Measurements from ENCODE around the gene TAOK3.

Gene TAOK3

GRCh38 chr12:118185602-118186397 lies 186.9 kb downstream of the TAOK3 start:
- ChIA-PET CTCF (interaction anchor here (1.0 to 7.9 kb wide), 3 partner anchors 11 to 191 kb away, joined by 3 to 142 read pairs (median 5); partner anchors contain the start of gene SUDS3), POLR2A (interaction anchor here (0.6 kb wide), 1 partner anchor 18 kb away, joined by 4 read pairs; no protein-coding TSS in a partner anchor)
- DNase-seq (ENCODE audit: extremely low spot score): no peak
- TF ChIP-seq CTCF (IDR thresholded peaks at IDR 0.05; ENCODE audit: control extremely low read depth, extremely low read depth, low read depth, missing control alignments): no peak

GRCh38 chr12:118183711-118184110 lies 189.0 kb downstream of the TAOK3 start:
- CTCF ChIA-PET: interaction anchor here (0.9 to 7.9 kb wide), 13 partner anchors 9 to 193 kb away, joined by 3 to 142 read pairs (median 4); partner anchors contain the start of genes SUDS3 and TAOK3

GRCh38 chr12:118183155-118183554 lies 189.6 kb downstream of the TAOK3 start:
- POLR2A ChIA-PET: no interaction called here

More at GRCh38 chr12:118183711-118184110, 189.0 kb downstream of the TAOK3 start:
- no peak for DNase-seq (ENCODE audit: extremely low spot score)
- no peak for TF ChIP-seq CTCF (IDR thresholded peaks at IDR 0.05; ENCODE audit: control extremely low read depth, extremely low read depth, low read depth, missing control alignments)
- POLR2A ChIA-PET: no interaction called here

GRCh38 chr12:118175823-118176447 lies 196.8 kb downstream of the TAOK3 start:
- POLR2A ChIA-PET: no interaction called here
- CTCF ChIA-PET: interaction anchor here (0.7 to 6.5 kb wide), 11 partner anchors 8 to 318 kb away, joined by 3 to 59 read pairs (median 3); partner anchors contain the start of genes PEBP1 and SUDS3
- no peak for TF ChIP-seq CTCF (IDR thresholded peaks at IDR 0.05; ENCODE audit: control extremely low read depth, extremely low read depth, low read depth, missing control alignments)
- DNase-seq (ENCODE audit: extremely low spot score): peak; percentile 53

More at GRCh38 chr12:118183155-118183554, 189.6 kb downstream of the TAOK3 start:
- CTCF ChIA-PET: interaction anchor here (0.6 to 7.9 kb wide), 18 partner anchors 9 to 194 kb away, joined by 3 to 142 read pairs (median 5); partner anchors contain the start of genes SUDS3 and TAOK3
- no peak for TF ChIP-seq CTCF (IDR thresholded peaks at IDR 0.05; ENCODE audit: control extremely low read depth, extremely low read depth, low read depth, missing control alignments)
- no peak for DNase-seq (ENCODE audit: extremely low spot score)

- no peak for TF ChIP-seq CTCF (IDR thresholded peaks at IDR 0.05; ENCODE audit: control extremely low read depth, extremely low read depth, low read depth, missing control alignments)
- ChIA-PET CTCF (interaction anchor here (0.9 to 8.5 kb wide), 7 partner anchors 15 to 292 kb away, joined by 3 to 95 read pairs (median 5); partner anchors contain the start of gene SUDS3), POLR2A (no interaction called here)
- peak; percentile 86 for DNase-seq (ENCODE audit: extremely low spot score)
These were observed 205.8 kb downstream of the TAOK3 start for GRCh38 chr12:118166946-118167345.

- peak; percentile 43 for TF ChIP-seq CTCF (IDR thresholded peaks at IDR 0.05; ENCODE audit: control extremely low read depth, extremely low read depth, low read depth, missing control alignments)
- CTCF ChIA-PET: interaction anchor here (0.7 to 8.5 kb wide), 10 partner anchors 10 to 212 kb away, joined by 3 to 95 read pairs (median 6); partner anchors contain the start of genes PEBP1, SUDS3 and TAOK3
- no peak for DNase-seq (ENCODE audit: extremely low spot score)
- POLR2A ChIA-PET: no interaction called here
These were observed 207.8 kb downstream of the TAOK3 start for GRCh38 chr12:118164798-118165486.

All from GM10248 (cell line).